OCI-LY3 (cell line): ENCODE results near the gene ZNF692.

Experiments used
- CTCF ChIP-seq: fragments of 200-600, 300-600 bp; sonication (generic); IDR thresholded peaks from 2 replicates; pipeline ENCODE4 v1.5.1; 2014; ENCODE audit warnings: antibody characterized with exemption, low read length, low read depth
- EZH2phosphoT487 ChIP-seq: fragments of 200-600 bp; shearing (Covaris generic); IDR thresholded peaks from 2 replicates; pipeline ENCODE4 v1.6.1; 2018; ENCODE audit warnings: antibody characterized with exemption, mixed run types, low read depth

- TF ChIP-seq CTCF (no peak), EZH2phosphoT487 (no peak)
These were observed 1.7 kb downstream of the ZNF692 start for GRCh38 chr1:248857201-248857600.
